HCT116 (cell line): ENCODE results near the gene BRWD1. TPM values are rescaled to one million over a fixed set of nuclear protein-coding genes. Genes with fewer than 3 reads are reported as not detected.

ENCODE experiments used
- ATAC-seq: fragments of 200-7000 bp; cut with Tn5 transposase; 2 replicates; pipeline ENCODE4 v1.9.1; 2020; ENCODE audit warnings: mild to moderate bottlenecking, moderate library complexity
- BruUV-seq: library from RNA; stranded (reverse); fragments of 400-500 nt; replicated peaks from 2 replicates; lab custom pipeline; 2021; lab: Mats Ljungman, UMichigan
- CTCF ChIA-PET: fragments of 300-600 bp; sonication (Branson Sonifier 250); formaldehyde crosslinking; loops from one replicate; lab custom pipeline; 2021; ENCODE audit warnings: antibody characterized with exemption; lab: Charles Lee
- POLR2A ChIA-PET: fragments of 300-600, 350-600 bp; sonication (Branson Sonifier 250); formaldehyde crosslinking; loops from one replicate; lab custom pipeline; 2021; ENCODE audit warnings: antibody characterized with exemption; lab: Charles Lee
- RAD21 ChIA-PET, 2 experiments: fragments of 300-600 bp; sonication (Branson Sonifier 250); formaldehyde crosslinking; loops; one replicate each; lab custom pipeline; 2023; ENCODE audit warnings: low total read pairs in 2 of 2; ENCODE audit not compliant: uncharacterized antibody in 2 of 2, unreplicated experiment in 2 of 2, low non-redundant PET in 1 of 2; lab: Charles Lee
- DNase-seq: peaks from one replicate; pipeline ENCODE4 v3.0.0-alpha.2; 2010; ENCODE audit warnings: low read depth, low spot score
- H2AFZ ChIP-seq: fragments of 200-600 bp; shearing (Covaris generic), sonication (generic); 2 replicates; pipeline ENCODE4 v1.6.1; 2017; ENCODE audit warnings: low read depth, mixed run types, mixed read lengths, antibody characterized with exemption, low read length; ENCODE audit not compliant: poor library complexity, severe bottlenecking
- H3K27ac ChIP-seq: 2 replicates; pipeline ENCODE4 v1.5.1; 2012; ENCODE audit warnings: low read depth, low read length
- H3K27me3 ChIP-seq: fragments of 200-600 bp; sonication (generic); 2 replicates; pipeline ENCODE4 v1.6.1; 2016; ENCODE audit warnings: mixed run types, low read length, mixed read lengths; ENCODE audit not compliant: insufficient read depth
- H3K36me3 ChIP-seq, 2 experiments: fragments of 200-500 bp in 1 of 2; fragments of 200-600 bp in 1 of 2; sonication (Bioruptor generic) in 1 of 2; sonication (generic) in 1 of 2; 2 replicates each; pipeline versions ENCODE4 v1.5.1 to v1.6.1; 2014 to 2016; ENCODE audit warnings: low read length in 2 of 2, inconsistent platforms in 1 of 2, mixed read lengths in 1 of 2, mixed run types in 1 of 2; ENCODE audit not compliant: insufficient read depth in 2 of 2, control insufficient read depth in 1 of 2
- H3K4me1 ChIP-seq, 2 experiments: fragments of 200-600 bp in 1 of 2; sonication (generic) in 1 of 2; 2 replicates each; pipeline versions ENCODE4 v1.5.1 to v1.6.1; 2012 to 2017; ENCODE audit warnings: low read length in 2 of 2, inconsistent platforms in 1 of 2, mild to moderate bottlenecking in 1 of 2, mixed read lengths in 1 of 2, mixed run types in 1 of 2, moderate library complexity in 1 of 2; ENCODE audit not compliant: insufficient read depth in 2 of 2, control insufficient read depth in 1 of 2
- H3K4me2 ChIP-seq: fragments of 200-600 bp; sonication (generic); 2 replicates; pipeline ENCODE4 v1.6.1; 2017; ENCODE audit warnings: mixed run types, low read length, mixed read lengths
- H3K4me3 ChIP-seq, 2 experiments: fragments of 200-600 bp in 1 of 2; sonication (generic) in 1 of 2; replicated peaks in 1 of 2; 2 replicates each; pipeline ENCODE4 v1.5.1; 2011 to 2016; ENCODE audit warnings: low read length in 2 of 2, control low read depth in 1 of 2, low read depth in 1 of 2, mild to moderate bottlenecking in 1 of 2, mixed read lengths in 1 of 2, mixed run types in 1 of 2
- H3K79me2 ChIP-seq: fragments of 200-600 bp; sonication (generic); 2 replicates; pipeline ENCODE4 v1.6.1; 2017; ENCODE audit warnings: mild to moderate bottlenecking, mixed run types, low read length, moderate library complexity, mixed read lengths; ENCODE audit not compliant: insufficient read depth
- H3K9ac ChIP-seq: fragments of 200-600 bp; sonication (generic); 2 replicates; pipeline ENCODE4 v1.6.1; 2016; ENCODE audit warnings: low read length, mixed read lengths
- H3K9me2 ChIP-seq: fragments of 200-600 bp; sonication (generic), shearing (Covaris generic); 2 replicates; pipeline ENCODE4 v1.6.1; 2017; ENCODE audit warnings: mixed run types, mild to moderate bottlenecking, moderate library complexity; ENCODE audit not compliant: insufficient read depth
- H3K9me3 ChIP-seq, 2 experiments: fragments of 200-500 bp in 1 of 2; fragments of 200-600 bp in 1 of 2; sonication (Bioruptor generic) in 1 of 2; sonication (generic) in 1 of 2; 2 replicates each; pipeline ENCODE4 v1.6.1; 2014 to 2017; ENCODE audit warnings: low read length in 2 of 2, mixed read lengths in 2 of 2, inconsistent platforms in 1 of 2, low read depth in 1 of 2, mild to moderate bottlenecking in 1 of 2, mixed run types in 1 of 2, moderate library complexity in 1 of 2; ENCODE audit not compliant: control insufficient read depth in 1 of 2, insufficient read depth in 1 of 2
- H4K20me1 ChIP-seq: fragments of 200-600 bp; sonication (generic), shearing (Covaris generic); 2 replicates; pipeline ENCODE4 v1.6.1; 2017; ENCODE audit warnings: mixed run types, mild to moderate bottlenecking, moderate library complexity; ENCODE audit not compliant: insufficient read depth
- ATF3 ChIP-seq: IDR thresholded peaks from 2 replicates; pipeline ENCODE4 v1.6.1; 2012
- CBX3 ChIP-seq: IDR thresholded peaks from 2 replicates; pipeline ENCODE4 v1.6.1; 2012; ENCODE audit warnings: low read depth
- CEBPB ChIP-seq: IDR thresholded peaks from 2 replicates; pipeline ENCODE4 v1.6.1; 2012; ENCODE audit warnings: low read depth
- EGR1 ChIP-seq: IDR thresholded peaks from 2 replicates; pipeline ENCODE4 v1.6.1; 2012; ENCODE audit warnings: low read depth
- ELF1 ChIP-seq: IDR thresholded peaks from 2 replicates; pipeline ENCODE4 v1.6.1; 2012; ENCODE audit warnings: low read depth, borderline replicate concordance
- EZH2 ChIP-seq: fragments of 200-600 bp; sonication (generic); IDR thresholded peaks from 2 replicates; pipeline ENCODE4 v1.6.1; 2017; ENCODE audit warnings: antibody characterized with exemption, mixed run types
- FOSL1 ChIP-seq: IDR thresholded peaks from 2 replicates; pipeline ENCODE4 v1.6.1; 2012; ENCODE audit warnings: low read depth
- MAX ChIP-seq: IDR thresholded peaks from 2 replicates; pipeline ENCODE4 v1.6.1; 2012
- POLR2AphosphoS5 ChIP-seq: IDR thresholded peaks from 2 replicates; pipeline ENCODE4 v1.6.1; 2011; ENCODE audit warnings: mild to moderate bottlenecking, low read depth, low read length, moderate library complexity
- RAD21 ChIP-seq: IDR thresholded peaks from 2 replicates; pipeline ENCODE4 v1.6.1; 2012; ENCODE audit warnings: low read depth, mild to moderate bottlenecking
- REST ChIP-seq: IDR thresholded peaks from 2 replicates; pipeline ENCODE4 v1.6.1; 2012; ENCODE audit warnings: low read depth
- SIN3A ChIP-seq: IDR thresholded peaks from 2 replicates; pipeline ENCODE4 v1.6.1; 2012; ENCODE audit warnings: low read depth
- SRF ChIP-seq: IDR thresholded peaks from 2 replicates; pipeline ENCODE4 v1.6.1; 2012; ENCODE audit warnings: low read depth
- TCF7L2 ChIP-seq: IDR thresholded peaks from 2 replicates; pipeline ENCODE4 v1.7.0; 2011; ENCODE audit warnings: borderline replicate concordance, inconsistent platforms; ENCODE audit not compliant: insufficient read depth, insufficient read length; ENCODE audit errors: extremely low read depth
- YY1 ChIP-seq: IDR thresholded peaks from 2 replicates; pipeline ENCODE4 v1.6.1; 2011; ENCODE audit warnings: low read length, low read depth, moderate library complexity, mild to moderate bottlenecking; ENCODE audit not compliant: insufficient replicate concordance; ENCODE audit errors: extremely low read depth
- ZFX ChIP-seq: fragments of 450-650 bp; IDR thresholded peaks from 2 replicates; pipeline ENCODE4 v1.6.1; 2017
- ZNF274 ChIP-seq: fragments of 200-500 bp; sonication (Bioruptor generic); IDR thresholded peaks from 2 replicates; pipeline ENCODE4 v1.6.1; 2014; ENCODE audit warnings: mild to moderate bottlenecking, low read depth, low read length, inconsistent platforms
- intact Hi-C: fragments of 100-400 bp; cut with micrococcal nuclease; formaldehyde crosslinking; loops from 2 replicates; pipeline ENCODE4 v1.10.0; 2022
- total RNA-seq: library from RNA; stranded (reverse); gene quantifications from one replicate; pipeline ENCODE4 v1.2.1, GENCODE V29; 2021; ENCODE audit not compliant: unreplicated experiment

The BRWD1 gene
- total RNA-seq, 1 experiment from 2014 or later = 33.1 TPM

- no peak for ATAC-seq
- POLR2A ChIA-PET = no interaction called here
- RAD21 ChIA-PET = no interaction called here
Observed at GRCh38 chr21:39334611-39335010, 21.2 kb upstream of the BRWD1 start.

More at GRCh38 chr21:39334611-39335010, 21.2 kb upstream of the BRWD1 start:
- Histone ChIP-seq H3K27me3 (no peaks in the 10 kb centered on the region), H3K4me3 (no peak overlapping the region), H3K9me2 (no peaks in the 10 kb centered on the region), H3K36me3 (no peaks in the 10 kb centered on the region), H4K20me1 (no peaks in the 10 kb centered on the region), H3K79me2 (no peaks in the 10 kb centered on the region), H3K4me2 (no peak overlapping the region), H3K4me1 (no peaks in the 10 kb centered on the region), H3K9ac (no peak overlapping the region), H2AFZ (no peak overlapping the region), H3K27ac (no peak overlapping the region), H3K9me3 (no peaks in the 10 kb centered on the region)
- DNase-seq = no peak
- BruUV-seq = no TSS peak
- intact Hi-C loops = no loop called here
- TF ChIP-seq ZFX = no peak
- no peak for TF ChIP-seq EGR1
- no peak for TF ChIP-seq ZNF274
- TF ChIP-seq EZH2 = no peak
- no peak for TF ChIP-seq RAD21
- no peak for TF ChIP-seq MAX
- TF ChIP-seq YY1 = no peak
- TF ChIP-seq CEBPB = no peak
- TF ChIP-seq FOSL1 = no peak
- no peak for TF ChIP-seq ELF1
- no peak for TF ChIP-seq REST
- no peak for TF ChIP-seq ATF3
- TF ChIP-seq POLR2AphosphoS5 = no peak
- no peak for TF ChIP-seq SIN3A
- no peak for TF ChIP-seq SRF
- no peak for TF ChIP-seq CBX3
- TF ChIP-seq TCF7L2 = no peak
- CTCF ChIA-PET = no interaction called here
